Superior temporal gyrus (tissue), 1 donor: ENCODE data around the gene MRPL32.

ENCODE experiments used
- DNase-seq: peaks from one replicate; pipeline ENCODE4 v3.0.0-alpha.2; 2016; ENCODE audit errors: extremely low spot score

The MRPL32 gene

DNA sequence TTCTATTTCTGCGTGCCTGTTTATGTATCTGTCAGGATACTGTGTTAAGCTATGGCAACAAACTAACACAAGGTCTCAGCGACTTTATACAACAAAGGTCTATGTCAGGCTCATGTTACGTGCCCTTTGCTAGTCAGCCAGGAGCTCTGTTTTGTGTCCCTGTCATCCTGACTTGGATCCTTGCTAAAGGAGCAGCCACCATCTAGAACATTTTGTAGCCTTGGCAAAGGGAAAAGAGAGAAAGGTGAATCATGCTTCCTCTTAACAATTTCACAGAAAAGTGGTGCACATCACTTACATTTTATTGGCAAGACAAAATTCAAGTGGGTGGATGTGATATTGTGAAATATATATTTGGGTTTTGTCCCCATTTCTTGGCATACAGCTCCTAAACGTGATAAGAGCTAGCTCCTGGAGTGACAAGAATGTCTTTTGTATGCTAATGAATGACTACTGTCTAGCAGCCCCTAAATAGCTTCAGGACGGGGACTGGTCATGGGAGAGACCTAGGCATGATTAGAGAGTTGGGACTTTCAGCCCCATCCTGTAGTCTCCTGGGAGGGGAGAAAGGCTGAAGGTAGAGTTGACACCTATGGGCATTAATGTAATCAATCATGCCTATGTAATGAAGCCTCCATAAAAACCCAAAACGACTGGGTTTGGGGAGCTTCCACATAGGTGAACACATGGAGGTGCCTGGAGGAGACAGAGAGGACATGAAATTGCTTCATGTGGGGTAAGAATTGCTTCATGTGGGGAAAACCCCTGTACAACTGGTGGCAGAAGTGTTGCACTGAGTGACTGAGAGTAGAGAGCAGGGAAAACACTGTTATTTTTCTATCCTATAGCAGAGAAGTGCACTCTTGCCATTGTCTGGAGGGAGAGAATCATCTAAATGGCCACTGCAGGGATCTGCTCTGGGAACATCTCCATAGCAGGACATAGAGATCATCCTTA is 33.0 kb downstream of the MRPL32 start:
- peak; percentile 67 for DNase-seq

DNA sequence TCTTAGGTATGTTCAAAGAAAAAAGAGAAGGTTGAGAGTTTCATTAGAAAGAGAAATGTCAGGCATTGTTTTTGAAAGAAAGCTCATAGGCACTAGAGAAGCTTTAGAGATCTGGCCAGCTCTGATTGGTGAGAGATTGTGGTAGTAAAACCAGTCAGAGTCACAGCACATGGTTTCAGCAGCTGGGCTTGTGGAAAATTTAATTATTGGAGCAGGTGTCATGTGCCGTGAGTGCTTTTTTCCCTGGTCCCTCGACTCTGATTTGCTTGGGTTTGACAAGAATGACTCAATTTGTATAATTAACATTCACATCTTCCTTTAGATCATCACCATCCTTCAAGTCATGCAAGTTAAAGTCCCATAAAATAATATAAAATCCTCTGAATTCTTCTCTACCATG is 35.2 kb downstream of the MRPL32 start:
- DNase-seq = no peak

DNA sequence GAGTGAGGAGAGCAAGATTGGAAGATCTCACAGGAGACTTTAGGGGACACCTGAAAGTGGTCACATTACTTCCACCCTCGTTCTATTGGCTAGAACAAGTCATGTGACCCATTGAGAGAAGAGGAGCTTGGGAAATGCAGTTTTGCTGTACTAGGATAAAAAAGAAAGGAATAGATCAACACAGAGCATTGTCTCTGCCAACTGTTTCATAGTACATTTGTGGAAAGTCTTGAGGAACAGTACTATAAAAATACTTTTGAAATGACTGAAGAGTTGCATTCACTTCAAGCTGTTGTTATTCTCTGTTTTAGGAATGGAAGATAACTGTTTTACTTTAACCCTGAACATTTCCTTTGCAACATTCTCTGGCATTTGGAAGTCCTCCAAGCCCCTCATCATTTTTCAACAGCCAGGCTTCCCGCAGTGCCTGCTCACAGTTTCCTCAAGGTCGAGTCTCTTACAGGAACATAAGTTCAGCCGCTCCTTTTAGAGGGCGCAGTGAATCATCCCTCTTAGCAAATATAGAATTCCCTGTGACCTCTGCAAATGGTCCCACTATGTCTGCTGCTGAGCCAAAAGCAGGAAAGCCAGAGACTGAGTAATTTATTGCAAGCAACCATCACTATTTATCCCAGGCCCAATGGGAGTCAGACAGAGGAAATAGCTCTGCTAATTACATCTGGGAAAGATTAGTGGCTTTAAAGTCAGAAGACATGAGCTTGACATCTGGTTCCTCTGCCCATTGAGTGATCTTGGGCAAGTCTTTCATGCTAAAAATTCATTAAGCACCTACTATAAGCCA is 40.7 kb downstream of the MRPL32 start:
- peak; percentile 52 for DNase-seq

DNA sequence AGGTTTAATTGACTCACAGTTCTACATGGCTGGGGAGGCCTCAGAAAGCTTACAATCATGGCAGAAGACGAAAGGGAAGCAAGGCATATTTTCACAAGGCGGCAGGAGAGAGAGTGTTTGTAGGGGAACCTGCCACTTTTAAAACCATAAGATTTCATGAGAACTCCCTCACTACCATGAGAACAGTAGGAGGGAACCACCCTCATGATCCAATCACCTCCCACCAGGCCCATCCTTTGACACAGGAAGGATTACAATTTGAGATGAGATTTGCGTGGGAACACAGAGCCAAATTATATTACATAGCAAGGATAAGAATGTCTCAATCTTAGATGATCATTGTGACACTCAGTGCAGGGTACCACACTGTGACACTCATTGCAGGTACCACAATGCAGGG is 44.2 kb downstream of the MRPL32 start:
- DNase-seq = no peak

DNA sequence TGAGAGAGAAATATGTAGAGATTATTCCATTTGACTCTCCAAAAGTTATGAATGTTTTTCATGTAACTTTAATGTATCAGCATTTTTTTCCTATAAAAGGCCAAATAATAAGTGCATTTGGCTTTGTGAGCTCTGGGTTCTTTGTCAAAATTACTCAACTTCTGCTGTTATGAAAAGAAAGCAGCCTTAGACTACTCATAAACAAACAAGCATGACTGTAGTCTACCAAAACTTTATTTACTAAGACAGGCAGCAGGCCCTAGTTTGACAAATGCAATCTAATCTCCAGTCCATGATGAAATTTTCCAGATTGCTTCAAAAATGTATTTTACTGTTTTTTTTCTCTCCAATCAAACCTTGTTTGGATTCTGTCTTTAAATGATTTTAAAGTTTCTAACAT is 46.3 kb downstream of the MRPL32 start:
- DNase-seq = no peak

DNA sequence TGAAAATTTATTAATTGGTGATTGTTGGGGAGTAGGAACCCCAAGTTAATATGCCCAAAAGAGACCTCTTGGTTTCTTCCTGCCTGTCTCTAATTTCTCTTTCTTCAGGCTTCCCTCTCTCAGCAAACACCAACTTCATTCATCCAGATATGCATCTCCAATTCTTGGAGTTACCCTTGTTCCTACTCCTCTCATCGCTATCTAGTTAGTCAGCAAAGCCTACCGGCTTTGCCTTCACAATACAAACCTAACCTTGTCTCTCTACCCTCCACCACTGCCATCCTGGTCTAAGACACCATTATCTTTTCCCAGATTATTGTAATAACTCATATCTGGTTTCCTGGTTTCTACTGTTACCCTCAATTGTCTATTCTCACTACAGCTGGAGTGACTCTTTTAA is 47.9 kb downstream of the MRPL32 start:
- no peak for DNase-seq

DNA sequence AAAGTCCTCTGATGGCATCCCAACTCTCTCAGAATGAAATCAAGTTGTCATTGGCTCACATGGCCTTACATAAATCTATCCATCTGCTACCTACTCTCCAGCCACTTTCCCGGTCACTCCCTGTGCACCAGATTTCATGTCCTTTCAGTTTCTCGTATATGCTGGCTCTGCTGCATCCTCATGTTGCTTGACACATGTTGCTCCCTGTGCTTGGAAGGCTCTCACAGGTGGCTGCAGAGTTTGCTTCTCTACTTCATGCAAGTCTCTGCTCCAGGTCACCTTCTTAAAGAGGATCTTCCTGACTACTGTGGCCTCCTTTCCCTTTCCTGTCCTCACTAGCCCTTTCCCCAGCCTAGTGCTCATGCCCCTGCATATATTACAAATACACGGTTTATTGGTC is 48.3 kb downstream of the MRPL32 start:
- no peak for DNase-seq

DNA sequence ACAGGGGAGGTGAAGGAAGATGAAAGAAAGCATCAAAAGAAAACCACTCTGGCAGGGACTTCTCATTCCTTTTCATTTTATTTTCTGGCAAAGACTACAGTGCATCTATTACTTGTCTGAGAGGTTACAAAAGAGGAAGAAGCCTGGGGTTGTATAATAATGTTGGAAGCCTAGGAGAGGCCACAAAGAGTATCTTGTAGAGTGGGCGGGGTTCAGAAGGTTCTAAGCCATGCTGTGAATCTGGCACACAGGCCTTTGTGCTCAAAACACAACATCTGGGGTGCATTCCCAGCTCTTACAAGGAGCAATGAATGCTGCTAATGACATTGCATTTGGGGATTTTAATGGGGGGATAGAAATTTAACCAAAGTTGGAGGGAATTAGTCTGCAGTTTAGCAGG is 49.4 kb downstream of the MRPL32 start:
- no peak for DNase-seq

DNA sequence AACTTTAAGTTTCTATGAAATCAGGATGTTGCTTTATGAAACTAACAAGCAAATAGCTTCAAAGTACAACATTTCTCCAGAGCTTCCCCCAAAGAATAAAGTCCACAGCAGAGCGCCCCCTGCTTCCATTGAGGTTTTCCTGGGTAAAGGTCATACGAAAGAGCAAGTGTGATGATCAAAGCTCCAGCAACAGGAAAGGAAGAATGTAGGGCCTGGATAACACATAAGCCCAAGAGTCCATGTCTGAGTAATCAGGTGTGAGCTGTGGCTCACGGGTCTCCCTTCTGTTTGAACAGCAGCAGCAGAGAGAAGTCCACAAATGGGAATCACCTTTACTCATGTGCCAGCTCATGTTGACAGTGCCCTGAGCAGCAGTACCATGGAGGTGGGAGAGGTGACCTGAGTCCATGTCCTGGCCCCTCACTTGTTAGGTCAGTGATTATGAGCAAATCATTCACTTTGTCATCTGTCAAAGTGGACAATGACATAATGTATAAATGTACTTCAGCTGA is 50.5 kb downstream of the MRPL32 start:
- DNase-seq = no peak

DNA sequence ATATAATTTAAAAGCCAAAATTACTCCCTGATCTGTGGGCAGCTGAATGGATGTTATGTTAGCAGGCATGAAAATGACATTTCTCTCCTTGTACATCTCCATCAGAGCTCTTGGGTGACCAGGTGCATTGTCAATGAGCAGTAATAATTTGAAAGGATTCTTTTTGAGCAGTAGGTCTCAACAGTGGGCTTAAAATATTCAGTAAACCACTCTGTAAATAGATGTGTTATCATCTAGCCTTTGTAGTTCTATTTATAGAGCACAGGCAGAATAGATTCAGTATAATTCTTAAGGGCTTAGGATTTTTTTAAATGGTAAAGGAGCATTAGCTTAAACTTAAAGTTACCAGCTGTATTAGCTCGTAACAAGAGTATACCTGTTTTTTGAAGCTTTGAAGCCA is 52.0 kb downstream of the MRPL32 start:
- DNase-seq = no peak

DNA sequence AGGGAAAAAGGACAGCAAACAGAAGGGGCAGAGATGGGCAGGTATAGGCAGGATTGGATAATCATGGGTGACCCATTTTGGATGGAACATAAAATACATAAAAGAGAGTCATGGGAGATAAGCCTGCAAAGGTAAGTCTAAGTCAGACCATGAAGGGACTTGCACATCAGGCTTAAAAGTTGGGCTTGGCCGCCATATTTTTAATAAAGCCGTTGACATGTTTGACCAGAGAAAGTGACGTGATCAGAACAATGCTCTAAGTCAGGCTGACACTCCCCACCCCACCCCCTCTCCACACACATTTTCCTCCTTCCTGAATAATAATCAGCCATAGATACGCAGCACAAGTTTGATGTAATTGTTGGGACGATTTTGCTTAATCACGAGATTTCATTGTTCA is 54.0 kb downstream of the MRPL32 start:
- DNase-seq = no peak

DNA sequence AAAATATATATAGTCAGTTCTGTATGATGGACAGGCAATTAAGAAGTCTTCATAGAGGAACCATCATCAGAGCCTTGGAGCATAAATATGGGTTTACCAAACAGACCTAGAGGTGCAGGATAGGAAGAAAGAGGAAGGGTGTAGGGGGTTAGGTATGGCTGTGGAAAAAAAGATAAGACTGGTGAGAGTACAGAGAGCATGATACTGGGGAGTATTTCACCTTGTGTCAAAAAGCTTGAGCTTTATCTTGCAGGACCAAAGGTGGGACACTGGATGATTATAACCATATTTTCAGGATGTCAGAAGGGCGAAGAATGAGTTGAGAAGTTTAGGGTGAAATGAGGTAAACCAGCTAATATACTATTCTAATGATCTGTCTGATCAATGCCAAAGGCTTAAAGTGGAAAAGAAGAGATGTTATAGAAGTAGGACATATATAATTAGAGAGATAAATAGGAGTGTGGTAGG is 54.6 kb downstream of the MRPL32 start:
- no peak for DNase-seq
